Anterior cingulate cortex (tissue), 58 donors: Measurements from ENCODE around the gene GPC2.
"Not testable (repeated sequence)": the region's sequence is repeated elsewhere in the genome, so short reads cannot be mapped to it uniquely, and the experiment has no call there.

ENCODE experiments used
- DNase-seq, 58 donors: peaks; one replicate each; lab custom pipeline; 2025; lab: John Stamatoyannopoulos, UW

GPC2 gene

GRCh38 chr7:100208911-100209408 lies 31.8 kb upstream of the GPC2 start:
- DNase-seq = no peak

- no peak for DNase-seq
These were observed 27.3 kb upstream of the GPC2 start for GRCh38 chr7:100204454-100204853.

- DNase-seq = no peak
These were observed 23.5 kb upstream of the GPC2 start for GRCh38 chr7:100200693-100201092.

GRCh38 chr7:100198266-100198665 lies 21.1 kb upstream of the GPC2 start:
- DNase-seq = no peak

- DNase-seq = not testable (repeated sequence)
These were observed 18.7 kb upstream of the GPC2 start for GRCh38 chr7:100195901-100196322.

GRCh38 chr7:100195222-100195621 lies 18.0 kb upstream of the GPC2 start:
- DNase-seq = no peak

- no peak for DNase-seq
These were observed 15.8 kb upstream of the GPC2 start for GRCh38 chr7:100192969-100193368.

- DNase-seq = not testable (repeated sequence)
These were observed 15.2 kb upstream of the GPC2 start for GRCh38 chr7:100192281-100192862.

GRCh38 chr7:100191775-100192174 lies 14.6 kb upstream of the GPC2 start:
- no peak for DNase-seq

GRCh38 chr7:100190048-100190711 lies 13.0 kb upstream of the GPC2 start:
- DNase-seq = no peak

GRCh38 chr7:100189061-100189460 lies 11.9 kb upstream of the GPC2 start:
- DNase-seq = no peak

GRCh38 chr7:100185726-100186125 lies 8.5 kb upstream of the GPC2 start:
- DNase-seq = no peak

- not testable (repeated sequence) for DNase-seq
These were observed 5.9 kb upstream of the GPC2 start for GRCh38 chr7:100183090-100183489.

- not testable (repeated sequence) for DNase-seq
These were observed 5.4 kb upstream of the GPC2 start for GRCh38 chr7:100182616-100183015.

GRCh38 chr7:100180084-100180483 lies 2.9 kb upstream of the GPC2 start:
- not testable (repeated sequence) for DNase-seq

GRCh38 chr7:100176096-100177044 lies 811 bp downstream of the GPC2 start:
- no peak for DNase-seq

GRCh38 chr7:100175296-100175935 lies 1.8 kb downstream of the GPC2 start:
- DNase-seq = no peak

- DNase-seq = no peak
These were observed 2.6 kb downstream of the GPC2 start for GRCh38 chr7:100174582-100174981.

- no peak for DNase-seq
These were observed 3.2 kb downstream of the GPC2 start for GRCh38 chr7:100173806-100174495.

- DNase-seq = no peak
These were observed 5.3 kb downstream of the GPC2 start for GRCh38 chr7:100171840-100172239.
